Measurements from ENCODE around the gene CALD1.

The CALD1 gene

GRCh38 chr7:134932707-134933370 lies 153.4 kb downstream of the CALD1 start:
- CTCF ChIA-PET, result no interaction called here
- H3K27ac ChIP-seq, result no peak overlapping the region

DNA sequence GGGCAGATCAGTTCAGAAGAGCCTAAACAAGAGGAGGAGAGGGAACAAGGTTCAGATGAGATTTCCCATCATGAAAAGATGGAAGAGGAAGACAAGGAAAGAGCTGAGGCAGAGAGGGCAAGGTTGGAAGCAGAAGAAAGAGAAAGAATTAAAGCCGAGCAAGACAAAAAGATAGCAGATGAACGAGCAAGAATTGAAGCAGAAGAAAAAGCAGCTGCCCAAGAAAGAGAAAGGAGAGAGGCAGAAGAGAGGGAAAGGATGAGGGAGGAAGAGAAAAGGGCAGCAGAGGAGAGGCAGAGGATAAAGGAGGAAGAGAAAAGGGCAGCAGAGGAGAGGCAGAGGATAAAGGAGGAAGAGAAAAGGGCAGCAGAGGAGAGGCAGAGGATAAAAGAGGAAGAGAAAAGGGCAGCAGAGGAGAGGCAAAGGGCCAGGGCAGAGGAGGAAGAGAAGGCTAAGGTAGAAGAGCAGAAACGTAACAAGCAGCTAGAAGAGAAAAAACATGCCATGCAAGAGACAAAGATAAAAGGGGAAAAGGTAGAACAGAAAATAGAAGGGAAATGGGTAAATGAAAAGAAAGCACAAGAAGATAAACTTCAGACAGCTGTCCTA lies 154.1 kb downstream of the CALD1 start:
- no peak overlapping the region for H3K27ac ChIP-seq
- DNase-seq (ENCODE audit: low spot score), result no peak
- CTCF ChIA-PET, result no interaction called here
- POLR2A ChIA-PET (ENCODE audit: low non-redundant PET), result no interaction called here
- TF ChIP-seq, protein P1, sequence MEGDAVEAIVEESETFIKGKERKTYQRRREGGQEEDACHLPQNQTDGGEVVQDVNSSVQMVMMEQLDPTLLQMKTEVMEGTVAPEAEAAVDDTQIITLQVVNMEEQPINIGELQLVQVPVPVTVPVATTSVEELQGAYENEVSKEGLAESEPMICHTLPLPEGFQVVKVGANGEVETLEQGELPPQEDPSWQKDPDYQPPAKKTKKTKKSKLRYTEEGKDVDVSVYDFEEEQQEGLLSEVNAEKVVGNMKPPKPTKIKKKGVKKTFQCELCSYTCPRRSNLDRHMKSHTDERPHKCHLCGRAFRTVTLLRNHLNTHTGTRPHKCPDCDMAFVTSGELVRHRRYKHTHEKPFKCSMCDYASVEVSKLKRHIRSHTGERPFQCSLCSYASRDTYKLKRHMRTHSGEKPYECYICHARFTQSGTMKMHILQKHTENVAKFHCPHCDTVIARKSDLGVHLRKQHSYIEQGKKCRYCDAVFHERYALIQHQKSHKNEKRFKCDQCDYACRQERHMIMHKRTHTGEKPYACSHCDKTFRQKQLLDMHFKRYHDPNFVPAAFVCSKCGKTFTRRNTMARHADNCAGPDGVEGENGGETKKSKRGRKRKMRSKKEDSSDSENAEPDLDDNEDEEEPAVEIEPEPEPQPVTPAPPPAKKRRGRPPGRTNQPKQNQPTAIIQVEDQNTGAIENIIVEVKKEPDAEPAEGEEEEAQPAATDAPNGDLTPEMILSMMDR (conservative IDR thresholded peaks at IDR 0.05; ENCODE audit: low read depth), result no peak

More at GRCh38 chr7:134932707-134933370, 153.4 kb downstream of the CALD1 start:
- DNase-seq (ENCODE audit: low spot score), result no peak
- POLR2A ChIA-PET (ENCODE audit: low non-redundant PET), result no interaction called here
- TF ChIP-seq, protein P1 (conservative IDR thresholded peaks at IDR 0.05; ENCODE audit: low read depth), result no peak

- DNase-seq (ENCODE audit: low spot score), result no peak
- POLR2A ChIA-PET (ENCODE audit: low non-redundant PET), result no interaction called here
- H3K27ac ChIP-seq, result no peak overlapping the region
- TF ChIP-seq, protein P1 (conservative IDR thresholded peaks at IDR 0.05; ENCODE audit: low read depth), result no peak
- CTCF ChIA-PET, result no interaction called here
Observed at GRCh38 chr7:134935701-134936100, 156.3 kb downstream of the CALD1 start.

DNA sequence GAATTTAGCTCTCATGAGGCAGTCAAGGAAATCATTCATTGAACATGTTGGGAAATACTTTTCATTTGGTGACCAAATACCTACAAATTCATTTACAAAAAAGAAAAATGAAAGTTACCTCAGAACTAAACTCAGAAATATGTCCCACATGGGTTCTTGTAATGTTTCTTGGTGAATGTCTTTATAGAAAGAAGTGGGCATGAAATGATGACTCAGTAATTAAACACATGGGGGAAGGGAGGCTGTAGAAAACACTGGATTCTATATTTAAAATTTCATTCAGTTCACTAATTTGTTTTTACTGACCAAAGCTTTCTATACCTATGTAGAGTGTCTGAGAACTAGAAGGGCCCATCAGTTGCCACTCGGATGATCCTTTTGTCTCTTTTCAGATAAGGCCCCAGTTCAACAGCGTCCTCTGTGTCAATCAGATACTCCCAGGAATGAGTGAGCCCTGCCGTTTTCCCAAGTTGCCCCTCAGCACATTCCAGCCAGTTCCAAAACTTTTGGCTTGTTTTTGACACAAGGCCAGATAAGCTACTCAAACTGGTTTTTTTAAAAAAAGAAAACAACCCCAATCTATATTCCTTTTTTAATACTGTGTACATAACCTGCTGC lies 157.6 kb downstream of the CALD1 start:
- CTCF ChIA-PET, result no interaction called here
- TF ChIP-seq, protein P1 (conservative IDR thresholded peaks at IDR 0.05; ENCODE audit: low read depth), result no peak
- POLR2A ChIA-PET (ENCODE audit: low non-redundant PET), result no interaction called here
- DNase-seq (ENCODE audit: low spot score), result no peak
- no peak overlapping the region for H3K27ac ChIP-seq

- DNase-seq (ENCODE audit: low spot score), result no peak
- TF ChIP-seq, protein P1 (conservative IDR thresholded peaks at IDR 0.05; ENCODE audit: low read depth), result no peak
- ChIA-PET POLR2A (ENCODE audit: low non-redundant PET) (no interaction called here), CTCF (no interaction called here)
- H3K27ac ChIP-seq, result no peak overlapping the region
Observed at GRCh38 chr7:134938141-134938540, 158.7 kb downstream of the CALD1 start.

- no peak overlapping the region for H3K27ac ChIP-seq
- POLR2A ChIA-PET (ENCODE audit: low non-redundant PET), result no interaction called here
- TF ChIP-seq, protein P1 (conservative IDR thresholded peaks at IDR 0.05; ENCODE audit: low read depth), result no peak
Observed at GRCh38 chr7:134939136-134939535, 159.7 kb downstream of the CALD1 start.

More at GRCh38 chr7:134939136-134939535, 159.7 kb downstream of the CALD1 start:
- CTCF ChIA-PET, result interaction anchor here (0.5 kb wide), 1 partner anchor 12 kb away, joined by 3 read pairs; no protein-coding TSS in a partner anchor
- DNase-seq (ENCODE audit: low spot score), result no peak
